Bronchial epithelial cell (primary cell): ENCODE data around the gene MAPK6. TPM values are rescaled to one million over a fixed set of nuclear protein-coding genes. Genes with fewer than 3 reads are reported as not detected.
A peak's percentile ranks its signal among the peaks of the same experiment; 100 is the strongest.
"Not testable (repeated sequence)": the region's sequence is repeated elsewhere in the genome, so short reads cannot be mapped to it uniquely, and the experiment has no call there.

Experiments
- DNase-seq: peaks from one replicate; pipeline ENCODE4 v3.0.0-alpha.2; 2010; ENCODE audit warnings: low read depth
- FAIRE-seq: peaks from 2 replicates; lab custom pipeline; 2011; peaks lifted over from hg19 to GRCh38; lab: Jason Lieb, UNC
- H3K27me3 ChIP-seq: 2 replicates; pipeline ENCODE4 v1.5.1; 2011; ENCODE audit warnings: low read length; ENCODE audit not compliant: control insufficient read depth, insufficient read depth
- H3K36me3 ChIP-seq: 2 replicates; pipeline ENCODE4 v1.5.1; 2011; ENCODE audit warnings: low read length; ENCODE audit not compliant: control insufficient read depth, insufficient read depth
- H3K4me3 ChIP-seq: 2 replicates; pipeline ENCODE4 v1.5.1; 2011; ENCODE audit warnings: mild to moderate bottlenecking, low read depth, low read length, control low read depth
- CTCF ChIP-seq: IDR thresholded peaks from 2 replicates; pipeline ENCODE4 v1.5.1; 2011; ENCODE audit warnings: mild to moderate bottlenecking, moderate library complexity, low read length, control low read depth, inconsistent platforms; ENCODE audit not compliant: insufficient read depth, severe bottlenecking
- total RNA-seq: library from RNA; depleted of rRNA; stranded (reverse); fragments of >200 nt; gene quantifications from 2 replicates; pipeline ENCODE4 v1.2.1, GENCODE V29; 2014

MAPK6 gene
- total RNA-seq, 1 donor from 2014 or later: 156 TPM

- DNase-seq: peak; percentile 77
- Histone ChIP-seq H3K27me3 (no peaks in the 10 kb centered on the region), H3K36me3 (peaks cover 8% of the 10 kb centered on the region), H3K4me3 (no peak overlapping the region)
- no peak for FAIRE-seq
- no peak for TF ChIP-seq CTCF
Observed at GRCh38 chr15:52050416-52050815, 31.4 kb downstream of the MAPK6 start.

- H3K27me3 ChIP-seq: no peaks in the 10 kb centered on the region
- H3K36me3 ChIP-seq: peaks cover 16% of the 10 kb centered on the region
- H3K4me3 ChIP-seq: no peak overlapping the region
- FAIRE-seq (no peak), DNase-seq (no peak)
- TF ChIP-seq CTCF: no peak
Observed at GRCh38 chr15:52052066-52052935, 33.3 kb downstream of the MAPK6 start.

- peak; percentile 30 for DNase-seq
Observed at GRCh38 chr15:52054381-52054780, 35.4 kb downstream of the MAPK6 start.

GRCh38 chr15:52054858-52055257 lies 35.8 kb downstream of the MAPK6 start:
- not testable (repeated sequence) for DNase-seq, FAIRE-seq, H3K27me3 ChIP-seq, H3K4me3 ChIP-seq
- peaks cover 21% of the 10 kb centered on the region for H3K36me3 ChIP-seq

More at GRCh38 chr15:52054381-52054780, 35.4 kb downstream of the MAPK6 start:
- FAIRE-seq: no peak
- no peaks in the 10 kb centered on the region for H3K27me3 ChIP-seq
- H3K4me3 ChIP-seq: no peak overlapping the region
- peaks cover 21% of the 10 kb centered on the region for H3K36me3 ChIP-seq
- TF ChIP-seq CTCF: no peak

GRCh38 chr15:52056001-52056400 lies 37.0 kb downstream of the MAPK6 start:
- peaks cover 28% of the 10 kb centered on the region for H3K36me3 ChIP-seq
- no peaks in the 10 kb centered on the region for H3K27me3 ChIP-seq
- no peak for FAIRE-seq
- no peak overlapping the region for H3K4me3 ChIP-seq
- DNase-seq: no peak
- TF ChIP-seq CTCF: no peak

- peaks cover 30% of the 10 kb centered on the region for H3K36me3 ChIP-seq
- no peak for FAIRE-seq
Observed at GRCh38 chr15:52056496-52056895, 37.5 kb downstream of the MAPK6 start.

More at GRCh38 chr15:52056496-52056895, 37.5 kb downstream of the MAPK6 start:
- Histone ChIP-seq H3K4me3 (no peak overlapping the region), H3K27me3 (no peaks in the 10 kb centered on the region)
- TF ChIP-seq CTCF: no peak
- no peak for DNase-seq
